Naive thymus-derived CD8-positive, alpha-beta T cell (primary cell): ENCODE measurements around the gene MT2A. TPM values are rescaled to one million over a fixed set of nuclear protein-coding genes. Genes with fewer than 3 reads are reported as not detected.
"Not testable (repeated sequence)": the region's sequence is repeated elsewhere in the genome, so short reads cannot be mapped to it uniquely, and the experiment has no call there.

ENCODE experiments used
- ATAC-seq, 2 donors: fragments of 150-1000 bp; cut with Tn5 transposase in 1 of 2; sonication (Bioruptor Pico), chemical (Tn5 transposase) in 1 of 2; 1 replicate in 1 of 2; 2 replicates in 1 of 2; pipeline ENCODE4 v1.10.0; 2021; ENCODE audit warnings: mild to moderate bottlenecking in 2 of 2, moderate library complexity in 2 of 2
- POLR2A ChIA-PET: fragments of 350-600 bp; sonication (Branson Sonifier 250); formaldehyde crosslinking; loops from one replicate; lab custom pipeline; 2021; ENCODE audit warnings: antibody characterized with exemption; lab: Charles Lee
- DNase-seq, 10 donors: peaks; one replicate each; pipeline versions ENCODE4 v3.0.0 to v3.0.0-alpha.2; 2020 to 2022
- H3K27ac Mint-ChIP-seq, 10 donors: one replicate each; pipeline ENCODE4 v1.8.0; 2020 to 2022; ENCODE audit warnings: mild to moderate bottlenecking in 10 of 10, mixed read lengths in 10 of 10, moderate library complexity in 4 of 10, inconsistent platforms in 1 of 10
- H3K27me3 Mint-ChIP-seq, 5 donors: one replicate each; pipeline ENCODE4 v1.8.0; 2021 to 2022; ENCODE audit warnings: mixed read lengths in 5 of 5
- H3K36me3 Mint-ChIP-seq, 3 donors: one replicate each; pipeline ENCODE4 v1.8.0; 2020 to 2022; ENCODE audit warnings: mixed read lengths in 3 of 3, mild to moderate bottlenecking in 2 of 3, inconsistent platforms in 1 of 3
- H3K4me1 Mint-ChIP-seq, 4 donors: one replicate each; pipeline ENCODE4 v1.8.0; 2021 to 2022; ENCODE audit warnings: mixed read lengths in 4 of 4
- H3K4me3 Mint-ChIP-seq, 10 donors: one replicate each; pipeline ENCODE4 v1.8.0; 2020 to 2022; ENCODE audit warnings: mild to moderate bottlenecking in 10 of 10, mixed read lengths in 10 of 10, moderate library complexity in 6 of 10, inconsistent platforms in 1 of 10
- H3K9me3 Mint-ChIP-seq, 9 donors: one replicate each; pipeline ENCODE4 v1.8.0; 2020 to 2022; ENCODE audit warnings: mixed read lengths in 9 of 9, mild to moderate bottlenecking in 3 of 9, inconsistent platforms in 1 of 9, moderate library complexity in 1 of 9
- polyA plus RNA-seq, 3 donors: library from polyadenylated mRNA; unstranded; fragments of 300-500 nt; fragmentation: Illumina TruSeq; gene quantifications; one replicate each; pipeline ENCODE4 v1.2.3, GENCODE V29; 2021
- total RNA-seq, 8 experiments: library from RNA in 2 of 8; stranded (reverse) in 2 of 8; gene quantifications; one replicate each; pipeline ENCODE4 v1.2.3 and lab custom pipeline; 2021 to 2026

The MT2A gene
- total and polyA plus RNA-seq, 5 experiments from 2014 or later: 32.3 to 303 (median 248) TPM

- H3K4me1 Mint-ChIP-seq: peaks cover 30 to 61% (median 48%) of the 10 kb centered on the region in 4 donors
- POLR2A ChIA-PET: interaction anchor here (0.8 to 5.6 kb wide), 4 partner anchors 12 to 35 kb away, joined by 3 to 50 read pairs (median 13); partner anchors contain the start of gene MT1E
- H3K27ac Mint-ChIP-seq: peak overlapping the region; percentile 87 to 99 (median 96)
- no peaks in the 10 kb centered on the region for H3K27me3 Mint-ChIP-seq
- H3K36me3 Mint-ChIP-seq: no peaks in the 10 kb centered on the region
- no peak for ATAC-seq
- H3K9me3 Mint-ChIP-seq: no peaks in the 10 kb centered on the region
- peak overlapping the region in 8 of 10 donors; percentile 4 to 100 (median 66) for H3K4me3 Mint-ChIP-seq
- no peak for DNase-seq
Measured at GRCh38 chr16:56611281-56611833, 3.0 kb downstream of the MT2A start.

- Mint-ChIP-seq H3K27me3 (peaks cover 0 to 7% (median 0%) of the 10 kb centered on the region in 5 donors), H3K36me3 (no peaks in the 10 kb centered on the region), H3K4me3 (no peak overlapping the region), H3K4me1 (peaks cover 22 to 49% (median 41%) of the 10 kb centered on the region in 4 donors), H3K27ac (no peak overlapping the region), H3K9me3 (no peaks in the 10 kb centered on the region)
- POLR2A ChIA-PET: no interaction called here
- DNase-seq: no peak
- no peak for ATAC-seq
Measured at GRCh38 chr16:56613706-56614105, 5.3 kb downstream of the MT2A start.

GRCh38 chr16:56614549-56614991 lies 6.2 kb downstream of the MT2A start:
- Mint-ChIP-seq H3K36me3 (no peaks in the 10 kb centered on the region), H3K4me3 (no peak overlapping the region), H3K27me3 (peaks cover 0 to 12% (median 0%) of the 10 kb centered on the region in 5 donors), H3K27ac (peak overlapping the region in 1 of 10 donors; percentile 23), H3K4me1 (peaks cover 16 to 41% (median 33%) of the 10 kb centered on the region in 4 donors), H3K9me3 (no peaks in the 10 kb centered on the region)
- ATAC-seq: no peak
- DNase-seq: no peak
- POLR2A ChIA-PET: no interaction called here

- Mint-ChIP-seq H3K9me3 (no peaks in the 10 kb centered on the region), H3K27ac (no peak overlapping the region), H3K27me3 (peaks cover 0 to 12% (median 0%) of the 10 kb centered on the region in 5 donors), H3K36me3 (no peaks in the 10 kb centered on the region), H3K4me3 (no peak overlapping the region), H3K4me1 (peaks cover 13 to 33% (median 26%) of the 10 kb centered on the region in 4 donors)
- DNase-seq (no peak), ATAC-seq (no peak)
- POLR2A ChIA-PET: interaction anchor here (1.8 kb wide), 1 partner anchor 9 kb away, joined by 5 read pairs; no protein-coding TSS in a partner anchor
Measured at GRCh38 chr16:56615353-56615752, 7.0 kb downstream of the MT2A start.

GRCh38 chr16:56616608-56617211 lies 8.3 kb downstream of the MT2A start:
- no peaks in the 10 kb centered on the region for H3K9me3 Mint-ChIP-seq
- peaks cover 0 to 12% (median 0%) of the 10 kb centered on the region in 5 donors for H3K27me3 Mint-ChIP-seq
- peak in 1 of 2 donors; percentile 18 for ATAC-seq
- no peak for DNase-seq
- H3K4me1 Mint-ChIP-seq: peaks cover 5 to 20% (median 13%) of the 10 kb centered on the region in 4 donors
- peak overlapping the region in 9 of 10 donors; percentile 61 to 80 (median 74) for H3K4me3 Mint-ChIP-seq
- H3K36me3 Mint-ChIP-seq: no peaks in the 10 kb centered on the region
- peak overlapping the region in 3 of 10 donors; percentile 8 to 57 (median 38) for H3K27ac Mint-ChIP-seq
- POLR2A ChIA-PET: interaction anchor here (0.6 to 1.8 kb wide), 7 partner anchors 8 to 81 kb away, joined by 3 to 7 read pairs (median 4); partner anchors contain the start of gene MT2A

- peak; percentile 91 to 99 for ATAC-seq
- H3K36me3 Mint-ChIP-seq: no peaks in the 10 kb centered on the region
- H3K9me3 Mint-ChIP-seq: no peaks in the 10 kb centered on the region
- H3K4me3 Mint-ChIP-seq: peak overlapping the region; percentile 61 to 80 (median 76)
- H3K4me1 Mint-ChIP-seq: peaks cover 5 to 18% (median 13%) of the 10 kb centered on the region in 4 donors
- DNase-seq: peak in 8 of 10 donors; percentile 21 to 73 (median 40)
- H3K27ac Mint-ChIP-seq: peak overlapping the region in 3 of 10 donors; percentile 8 to 84 (median 66)
- peaks cover 0 to 12% (median 0%) of the 10 kb centered on the region in 5 donors for H3K27me3 Mint-ChIP-seq
- POLR2A ChIA-PET: interaction anchor here (0.6 to 1.7 kb wide), 8 partner anchors 9 to 403 kb away, joined by 3 to 7 read pairs (median 4); partner anchors contain the start of genes MT1F and MT2A
Measured at GRCh38 chr16:56617212-56618085, 9.1 kb downstream of the MT2A start.

GRCh38 chr16:56618138-56618537 lies 9.8 kb downstream of the MT2A start:
- no peak overlapping the region for H3K27ac Mint-ChIP-seq
- H3K4me3 Mint-ChIP-seq: peak overlapping the region in 6 of 10 donors; percentile 11 to 77 (median 70)
- POLR2A ChIA-PET: interaction anchor here (0.6 to 1.7 kb wide), 4 partner anchors 11 to 69 kb away, joined by 3 to 7 read pairs (median 4); no protein-coding TSS in a partner anchor
- peaks cover 5 to 17% (median 13%) of the 10 kb centered on the region in 4 donors for H3K4me1 Mint-ChIP-seq
- peaks cover 0 to 12% (median 0%) of the 10 kb centered on the region in 5 donors for H3K27me3 Mint-ChIP-seq
- ATAC-seq: no peak
- no peak for DNase-seq
- H3K9me3 Mint-ChIP-seq: no peaks in the 10 kb centered on the region
- H3K36me3 Mint-ChIP-seq: no peaks in the 10 kb centered on the region

GRCh38 chr16:56620339-56620897 lies 12.0 kb downstream of the MT2A start:
- H3K36me3 Mint-ChIP-seq: no peaks in the 10 kb centered on the region
- peaks cover 0 to 21% (median 0%) of the 10 kb centered on the region in 5 donors for H3K27me3 Mint-ChIP-seq
- POLR2A ChIA-PET: interaction anchor here (6.7 kb wide), 1 partner anchor 10 kb away, joined by 50 read pairs; the partner anchor contains the start of gene MT2A

GRCh38 chr16:56621665-56622445 lies 13.5 kb downstream of the MT2A start:
- DNase-seq, H3K4me3 Mint-ChIP-seq, H3K9me3 Mint-ChIP-seq, H3K36me3 Mint-ChIP-seq, ATAC-seq: not testable (repeated sequence)
- Mint-ChIP-seq H3K27me3 (peaks cover 0 to 19% (median 0%) of the 10 kb centered on the region in 5 donors), H3K27ac (peak overlapping the region in 1 of 10 donors; percentile 25), H3K4me1 (peaks cover 12 to 27% (median 21%) of the 10 kb centered on the region in 4 donors)
- POLR2A ChIA-PET: interaction anchor here (6.7 kb wide), 1 partner anchor 11 kb away, joined by 50 read pairs; the partner anchor contains the start of gene MT2A

More at GRCh38 chr16:56620339-56620897, 12.0 kb downstream of the MT2A start:
- no peak for DNase-seq
- ATAC-seq: no peak
- Mint-ChIP-seq H3K4me1 (peaks cover 9 to 23% (median 16%) of the 10 kb centered on the region in 4 donors), H3K4me3 (no peak overlapping the region), H3K9me3 (no peaks in the 10 kb centered on the region), H3K27ac (no peak overlapping the region)

- POLR2A ChIA-PET: interaction anchor here (0.6 to 6.7 kb wide), 3 partner anchors 12 to 77 kb away, joined by 4 to 50 read pairs (median 6); partner anchors contain the start of gene MT2A
- not testable (repeated sequence) for ATAC-seq, DNase-seq, H3K4me3 Mint-ChIP-seq, H3K36me3 Mint-ChIP-seq, H3K9me3 Mint-ChIP-seq
- H3K27ac Mint-ChIP-seq: peak overlapping the region in 1 of 10 donors; percentile 85
- peaks cover 0 to 16% (median 0%) of the 10 kb centered on the region in 5 donors for H3K27me3 Mint-ChIP-seq
- peaks cover 10 to 17% (median 15%) of the 10 kb centered on the region in 4 donors for H3K4me1 Mint-ChIP-seq
Measured at GRCh38 chr16:56623184-56623583, 14.8 kb downstream of the MT2A start.

- no peak for ATAC-seq
- H3K4me3 Mint-ChIP-seq: no peak overlapping the region
Measured at GRCh38 chr16:56623637-56624036, 15.3 kb downstream of the MT2A start.

More at GRCh38 chr16:56623637-56624036, 15.3 kb downstream of the MT2A start:
- peaks cover 10 to 17% (median 15%) of the 10 kb centered on the region in 4 donors for H3K4me1 Mint-ChIP-seq
- DNase-seq: no peak
- H3K36me3 Mint-ChIP-seq: peaks cover 0 to 2% (median 0%) of the 10 kb centered on the region in 3 donors
- no peaks in the 10 kb centered on the region for H3K9me3 Mint-ChIP-seq
- H3K27ac Mint-ChIP-seq: no peak overlapping the region
- POLR2A ChIA-PET: interaction anchor here (0.6 to 6.7 kb wide), 3 partner anchors 11 to 77 kb away, joined by 4 to 50 read pairs (median 6); partner anchors contain the start of gene MT2A
- H3K27me3 Mint-ChIP-seq: peaks cover 0 to 16% (median under 1%) of the 10 kb centered on the region in 5 donors
